HG03571 (cell line): ENCODE measurements around the gene NLRC3.
"Not testable (repeated sequence)": the region's sequence is repeated elsewhere in the genome, so short reads cannot be mapped to it uniquely, and the experiment has no call there.

Experiments used
- ATAC-seq: cut with Tn5 transposase; IDR thresholded peaks from one replicate; pipeline ENCODE4 v1.9.1; 2021; ENCODE audit not compliant: unreplicated experiment

Gene NLRC3

DNA sequence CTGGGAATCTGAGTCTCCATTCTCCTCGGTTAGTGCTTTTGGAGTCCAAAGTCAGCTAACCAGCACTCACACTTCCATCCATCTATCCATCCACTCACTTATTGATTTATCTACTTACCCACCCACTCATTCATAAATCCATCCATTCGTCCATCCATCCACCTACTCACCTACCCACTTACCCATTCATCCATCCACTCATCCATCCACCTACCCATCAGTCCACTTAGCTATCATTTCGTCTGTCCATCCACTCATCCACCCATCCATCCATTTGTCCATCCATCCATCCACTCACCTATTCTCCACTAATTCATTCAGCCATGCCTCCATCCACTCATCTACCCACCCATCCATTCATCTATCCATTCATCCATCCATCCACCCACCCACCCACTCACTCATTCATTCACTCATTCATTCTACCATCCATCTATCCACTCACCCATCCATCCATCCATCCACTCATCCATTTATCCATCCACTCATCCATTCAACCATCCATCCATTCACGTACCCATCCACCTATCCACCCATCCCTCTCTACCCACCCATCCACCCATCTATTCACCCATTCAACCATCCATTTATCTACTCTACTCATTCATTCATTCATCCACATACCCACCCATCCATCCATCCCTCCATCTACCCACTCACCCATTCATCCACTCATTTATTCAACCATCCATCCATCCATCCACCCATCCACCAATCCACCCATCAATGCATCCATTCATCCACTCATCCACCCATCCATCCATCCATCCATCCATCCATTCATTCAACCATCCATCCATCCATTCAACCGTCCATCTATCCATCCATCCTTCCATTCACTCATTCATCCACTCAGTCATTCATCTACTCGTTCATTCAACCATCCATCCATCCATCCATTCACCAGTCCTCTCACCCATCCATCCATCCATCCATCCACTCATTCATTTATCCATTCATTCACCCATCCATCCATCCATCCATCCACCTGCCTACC is 26.1 kb downstream of the NLRC3 start:
- ATAC-seq, result no peak

DNA sequence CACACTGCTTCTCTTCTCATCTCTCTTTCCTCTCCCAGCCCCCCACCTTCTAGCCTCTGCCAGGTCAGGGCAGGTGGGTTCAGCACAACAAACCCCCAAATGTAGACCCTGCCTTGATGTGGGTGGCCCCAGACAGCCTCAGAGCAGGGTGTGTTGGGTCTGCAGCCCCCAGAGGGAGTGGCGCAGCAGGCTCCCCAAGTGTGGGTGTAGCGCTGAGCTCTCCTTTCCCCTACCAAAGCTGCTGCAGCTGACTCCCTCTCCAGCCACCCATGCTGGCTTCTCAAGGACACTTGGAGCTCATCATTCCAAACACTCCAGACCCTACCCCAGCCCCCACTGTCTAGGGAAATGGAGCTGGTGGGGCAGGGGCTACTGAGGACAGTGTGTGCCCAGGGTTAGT is 27.3 kb downstream of the NLRC3 start:
- ATAC-seq, result no peak

DNA sequence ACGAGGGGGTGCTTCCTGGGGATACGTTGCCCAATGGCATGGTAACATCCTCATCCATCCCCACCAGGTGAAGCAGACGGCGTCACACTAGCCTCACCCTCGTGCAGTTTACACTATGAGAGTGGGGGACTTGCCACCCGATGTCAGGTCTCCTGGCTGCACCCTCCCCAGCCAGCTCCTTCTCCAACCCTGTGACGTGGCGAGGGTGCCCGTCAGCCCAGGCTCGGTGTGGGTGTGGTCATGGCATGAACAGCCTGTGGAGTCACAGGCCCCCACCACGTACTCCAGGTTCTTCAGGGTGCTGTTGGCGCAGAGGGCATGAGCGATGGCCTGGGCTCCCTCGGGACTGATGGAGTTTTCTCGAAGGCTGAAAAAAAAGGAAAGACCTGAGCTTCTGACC is 28.3 kb downstream of the NLRC3 start:
- ATAC-seq, result no peak

DNA sequence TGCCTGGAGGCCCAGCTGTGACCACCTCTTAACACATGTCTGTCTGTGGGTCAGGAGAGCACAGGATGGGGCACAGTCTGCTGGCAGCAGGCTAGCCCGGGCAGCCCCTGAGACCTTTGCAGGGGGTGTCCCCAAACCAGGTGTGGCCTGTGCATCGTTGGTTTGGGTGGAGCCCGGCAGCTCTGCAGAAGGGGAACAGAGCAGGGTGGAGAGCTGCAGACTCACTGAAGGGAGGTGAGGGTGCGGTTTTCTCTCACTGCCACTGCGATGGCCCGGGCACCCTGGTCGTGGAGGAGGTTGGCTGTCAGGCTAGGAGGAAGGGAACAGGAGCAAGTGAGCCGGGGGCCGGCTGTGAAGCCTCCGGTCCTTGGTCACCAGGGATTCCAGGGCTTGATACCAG is 28.8 kb downstream of the NLRC3 start:
- no peak for ATAC-seq

DNA sequence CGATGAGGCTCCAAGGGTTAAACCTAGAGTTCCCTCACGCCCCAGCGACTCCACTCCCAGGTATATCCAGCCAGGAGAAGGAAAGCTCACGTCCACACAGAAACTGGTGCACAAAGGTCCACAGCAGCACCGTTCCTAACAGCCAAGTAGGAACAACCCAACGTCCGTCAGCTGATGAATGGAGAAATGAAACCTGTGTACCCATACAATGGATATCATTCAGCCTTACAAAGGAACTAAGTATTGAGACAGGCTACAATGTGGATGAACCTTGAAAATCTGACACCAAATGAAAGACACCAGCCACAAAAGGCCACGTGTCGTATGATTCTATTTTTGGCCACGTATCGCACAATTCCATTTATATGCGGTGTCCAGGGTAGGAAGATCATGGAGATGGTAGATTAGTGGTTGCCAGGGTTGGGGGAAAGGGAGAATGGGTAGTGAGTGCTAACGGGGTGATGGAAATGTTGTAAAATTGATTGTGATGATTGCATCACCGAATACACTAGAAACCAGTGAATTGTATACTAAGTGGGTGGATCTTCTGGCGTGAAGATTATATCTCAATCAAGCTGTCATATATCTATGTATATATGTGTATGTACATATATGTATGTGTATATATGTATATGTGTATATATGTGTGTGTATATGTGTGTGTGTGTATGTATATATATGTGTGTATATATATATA is 30.1 kb downstream of the NLRC3 start:
- no peak for ATAC-seq

DNA sequence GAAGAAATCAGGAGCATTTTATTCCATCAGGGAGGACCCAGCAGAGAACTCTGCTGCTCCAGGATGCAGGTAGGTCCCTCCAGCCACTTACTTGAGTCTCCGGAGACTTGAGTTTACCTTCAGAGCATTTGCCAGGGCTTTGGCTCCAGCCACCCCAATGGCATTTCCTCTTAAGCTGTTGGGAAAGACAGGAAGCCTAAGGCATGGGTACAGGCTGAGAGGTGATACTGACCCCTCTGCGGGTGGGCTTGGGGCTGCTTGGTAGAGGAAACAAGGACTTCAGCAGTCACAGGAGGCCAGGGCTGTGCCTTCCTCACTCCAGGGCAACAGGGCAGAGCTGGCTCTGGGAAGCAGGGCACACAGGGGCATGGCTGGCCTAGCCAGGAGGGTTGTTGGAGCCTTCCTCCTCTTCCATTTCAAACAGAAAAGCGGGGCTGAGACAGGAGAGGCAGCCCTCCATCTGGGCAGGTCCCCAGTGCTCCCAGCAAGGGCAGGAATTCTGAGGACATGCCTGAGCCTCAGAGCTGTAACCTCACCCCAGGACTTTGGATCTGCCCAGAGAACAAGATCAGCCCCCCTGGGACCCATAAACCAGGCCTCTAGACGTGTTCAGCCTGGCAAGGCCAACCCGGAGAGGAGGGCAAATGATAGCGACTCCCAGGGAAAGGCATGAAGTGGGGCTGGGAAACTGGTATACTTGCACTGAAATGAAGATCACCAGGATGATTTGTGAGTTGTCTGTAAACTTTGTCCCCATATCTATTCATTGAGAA is 34.4 kb downstream of the NLRC3 start:
- no peak for ATAC-seq

DNA sequence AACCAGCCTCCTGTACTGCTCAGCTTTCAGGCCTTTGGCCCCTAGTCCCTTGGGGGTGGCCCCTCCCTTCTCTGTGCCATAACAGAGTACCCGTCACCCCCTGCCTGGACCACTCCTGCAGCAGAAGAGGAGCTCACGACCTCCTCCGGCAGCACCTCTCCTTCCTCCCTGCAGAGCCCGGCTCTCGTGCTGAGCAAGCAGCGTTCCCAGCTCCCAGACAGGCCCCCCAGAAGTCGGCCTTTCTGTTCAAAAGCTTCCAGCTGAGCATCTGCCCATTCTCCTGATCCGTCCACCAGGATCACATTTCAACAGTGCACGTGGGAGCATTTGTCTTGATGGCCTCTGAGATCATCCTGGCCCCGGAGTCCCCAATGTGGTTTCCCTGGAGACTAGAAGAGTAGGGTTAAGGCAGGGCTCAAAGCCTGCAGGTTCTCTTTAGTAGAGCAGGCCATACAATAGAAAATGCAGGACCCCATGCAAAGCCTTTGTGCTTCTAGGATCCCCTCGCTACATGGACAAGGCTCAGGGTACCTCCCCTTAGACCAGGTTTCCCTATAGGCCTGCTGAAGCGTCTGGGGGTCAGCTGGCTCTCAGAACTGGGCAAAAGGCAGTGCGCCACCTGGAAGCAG is 35.6 kb downstream of the NLRC3 start:
- no peak for ATAC-seq

DNA sequence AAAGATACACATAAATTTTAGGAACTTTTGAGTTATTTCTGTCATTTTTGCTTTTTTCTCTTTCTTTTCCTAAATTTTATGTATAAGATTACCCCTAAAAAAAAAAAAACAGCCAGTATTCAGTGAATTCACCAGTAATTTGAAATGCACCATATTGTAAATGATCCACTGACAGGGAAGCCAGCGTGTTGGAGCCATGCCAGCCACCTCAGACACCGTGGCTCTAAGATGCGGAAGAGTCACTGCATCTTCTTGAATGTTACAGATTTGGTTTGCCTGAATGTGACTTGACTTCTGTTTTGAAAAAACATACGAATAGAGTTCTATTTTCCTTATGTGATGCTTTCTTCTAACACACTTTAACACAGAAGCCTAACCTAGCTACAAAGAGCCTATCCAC is 39.0 kb downstream of the NLRC3 start:
- ATAC-seq, result no peak

DNA sequence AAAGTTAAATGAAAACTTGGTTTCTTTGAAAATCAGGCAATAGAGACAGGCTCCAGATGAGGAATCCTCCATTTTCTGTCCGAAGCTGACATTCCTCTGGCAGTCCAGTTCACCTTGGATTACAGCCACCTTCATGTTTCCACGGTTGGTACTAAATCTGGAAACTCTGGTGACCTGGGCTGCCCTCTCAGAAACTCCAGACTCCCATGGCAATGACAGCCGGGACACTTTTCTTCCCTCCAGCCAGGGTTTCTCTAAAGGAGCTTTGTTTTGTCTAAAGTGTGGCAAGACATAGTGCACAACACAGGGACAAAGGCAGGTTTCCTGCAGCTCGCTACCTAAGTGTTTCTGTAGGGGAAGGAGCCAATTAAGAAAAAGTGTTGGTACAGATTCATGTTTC is 40.4 kb downstream of the NLRC3 start:
- no peak for ATAC-seq

DNA sequence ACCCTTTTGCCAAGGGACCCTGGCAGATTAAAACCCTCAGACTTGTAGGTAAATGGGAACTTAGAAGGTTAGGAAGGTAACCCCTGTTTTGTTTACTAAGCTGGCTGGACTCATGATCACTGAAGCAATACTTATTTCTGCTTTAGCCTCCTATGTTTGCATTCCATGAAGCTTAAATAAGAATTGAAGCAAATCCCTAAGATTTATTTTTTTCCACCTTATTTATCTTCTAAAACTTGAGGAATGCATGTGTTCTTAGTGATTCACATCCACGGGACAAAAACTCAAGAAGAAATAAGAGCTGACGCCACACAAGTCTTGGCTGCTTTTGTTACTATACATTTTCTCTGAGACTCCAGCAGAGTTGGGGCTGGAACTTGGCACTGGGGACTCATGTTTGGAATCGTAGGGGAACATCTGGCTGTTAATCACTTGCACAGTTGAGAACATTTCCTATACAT is 40.9 kb downstream of the NLRC3 start:
- ATAC-seq, result no peak

DNA sequence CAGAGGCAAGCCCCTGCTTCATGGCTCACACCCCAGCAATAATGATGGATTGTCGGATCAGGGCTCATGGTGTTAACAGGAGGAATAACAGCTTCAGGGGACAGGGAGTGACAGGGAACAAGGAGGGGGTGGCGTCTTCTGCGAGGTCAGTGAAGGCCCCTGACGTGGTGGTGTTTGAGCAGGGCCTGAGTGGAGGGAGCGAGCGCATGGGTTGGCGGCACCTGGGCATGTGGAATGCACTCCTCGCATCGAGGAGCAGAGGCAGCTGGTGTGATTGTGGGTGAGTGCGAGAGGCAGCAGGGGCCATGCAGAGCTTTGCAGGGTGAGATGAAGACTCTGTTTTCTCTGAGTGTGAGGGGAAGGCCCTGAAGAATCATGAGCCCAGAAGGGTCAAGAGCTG is 43.1 kb downstream of the NLRC3 start:
- no peak for ATAC-seq

DNA sequence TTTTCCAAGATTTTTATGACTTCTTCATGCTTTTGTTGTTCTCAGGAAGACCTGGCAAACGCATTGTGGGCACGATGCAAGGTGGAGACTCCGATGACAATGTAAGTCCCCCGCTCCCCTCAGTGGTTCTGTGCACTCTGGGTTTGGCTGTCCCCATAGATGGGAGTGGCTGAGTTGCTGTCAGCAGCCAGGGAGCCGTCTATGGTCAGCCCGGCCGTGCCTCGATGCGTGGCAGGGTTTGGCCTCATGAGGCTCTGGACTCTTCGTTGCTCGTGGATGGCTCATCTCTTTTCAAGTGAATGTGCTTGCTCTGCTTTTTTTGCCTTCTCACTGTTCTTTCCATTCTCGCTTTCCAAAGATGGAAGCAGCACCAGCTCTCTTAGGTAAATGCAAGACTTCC is 44.5 kb downstream of the NLRC3 start:
- ATAC-seq, result no peak

DNA sequence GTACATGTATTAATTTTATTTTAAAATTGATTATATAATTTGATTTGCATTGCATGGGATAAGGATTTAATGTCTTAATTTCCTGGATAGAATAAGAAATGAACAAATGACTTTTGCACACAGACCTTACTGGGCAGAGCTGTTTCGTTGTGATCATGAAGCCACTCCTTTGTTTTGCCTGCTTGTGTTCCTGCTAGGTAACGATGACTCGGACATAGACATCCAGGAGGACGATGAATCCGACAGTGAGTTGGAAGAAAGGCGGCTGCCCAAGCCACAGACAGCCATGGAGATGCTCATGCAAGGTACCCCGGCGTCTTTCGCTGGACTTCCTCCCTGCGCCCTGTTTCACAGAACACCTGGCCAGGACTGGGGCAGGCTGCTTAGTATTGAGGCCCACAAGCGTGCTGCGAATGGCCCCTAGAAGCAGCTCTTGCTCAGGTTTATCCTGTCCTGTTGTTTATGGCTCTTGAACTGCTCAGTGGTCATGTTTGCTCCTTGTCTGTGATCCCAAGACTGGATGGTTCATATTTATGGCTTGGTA is 46.8 kb downstream of the NLRC3 start:
- no peak for ATAC-seq

DNA sequence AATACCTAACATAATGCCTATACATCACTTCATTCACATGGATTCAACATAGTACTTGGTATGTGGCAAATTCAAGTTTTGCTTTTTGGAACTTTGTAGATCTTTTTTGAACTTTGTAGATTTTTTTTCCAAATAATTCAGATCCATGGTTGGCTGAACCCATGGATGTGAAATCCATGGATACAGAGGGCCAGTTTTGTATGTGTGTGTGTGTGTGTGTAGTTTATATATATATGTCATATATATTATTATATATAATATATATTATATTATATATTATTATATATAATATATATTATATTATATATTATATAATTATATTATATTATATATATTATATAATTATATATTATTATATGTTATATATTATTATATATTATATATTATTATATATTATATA is 48.0 kb downstream of the NLRC3 start:
- ATAC-seq, result no peak

DNA sequence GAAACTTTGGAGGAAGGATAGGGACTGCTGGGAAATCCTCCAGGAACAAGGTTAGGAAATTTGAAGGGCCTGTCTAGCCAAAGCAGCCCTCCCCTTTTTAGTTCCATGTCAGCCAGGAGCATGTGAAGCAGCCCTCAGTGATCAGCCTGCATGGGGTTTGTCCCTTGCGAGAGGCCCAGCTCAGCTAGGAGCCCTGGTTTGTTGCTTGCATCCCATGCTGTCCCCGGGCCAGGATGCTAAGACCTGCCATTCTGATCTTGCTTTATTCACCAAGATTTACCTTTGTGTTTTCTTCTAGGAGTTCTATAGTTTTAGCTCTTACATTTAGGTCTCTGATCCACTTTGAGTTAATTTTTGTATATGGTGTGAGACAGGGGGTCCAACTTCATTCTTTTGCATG is 48.8 kb downstream of the NLRC3 start:
- no peak for ATAC-seq

DNA sequence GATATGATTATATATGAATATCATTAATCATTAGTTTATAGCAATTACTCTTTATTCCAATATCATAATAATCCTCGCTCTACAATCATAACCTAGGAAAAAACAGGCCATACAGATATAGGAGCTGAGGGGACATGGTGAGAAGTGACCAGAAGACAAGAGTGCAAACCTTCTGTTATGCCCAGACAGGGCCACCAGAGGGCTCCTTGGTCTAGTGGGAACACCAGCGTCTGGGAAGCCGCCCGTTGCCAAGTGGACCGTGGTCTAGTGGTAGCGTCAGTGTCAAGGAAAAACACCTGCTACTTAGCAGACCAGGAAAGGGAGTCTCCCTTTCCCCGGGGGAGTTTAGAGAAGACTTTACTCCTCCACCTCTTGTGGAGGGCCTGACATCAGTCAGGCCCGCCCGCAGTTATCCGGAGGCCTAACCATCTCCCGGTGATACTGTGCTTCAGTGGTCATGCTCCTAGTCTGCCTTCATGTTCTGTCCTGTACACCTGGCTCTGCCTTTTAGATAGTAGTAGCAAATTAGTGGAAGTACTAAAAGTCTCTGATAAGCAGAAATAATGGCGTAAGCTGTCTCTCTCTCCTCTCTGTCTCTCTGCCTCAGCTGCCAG is 49.9 kb downstream of the NLRC3 start:
- not testable (repeated sequence) for ATAC-seq

DNA sequence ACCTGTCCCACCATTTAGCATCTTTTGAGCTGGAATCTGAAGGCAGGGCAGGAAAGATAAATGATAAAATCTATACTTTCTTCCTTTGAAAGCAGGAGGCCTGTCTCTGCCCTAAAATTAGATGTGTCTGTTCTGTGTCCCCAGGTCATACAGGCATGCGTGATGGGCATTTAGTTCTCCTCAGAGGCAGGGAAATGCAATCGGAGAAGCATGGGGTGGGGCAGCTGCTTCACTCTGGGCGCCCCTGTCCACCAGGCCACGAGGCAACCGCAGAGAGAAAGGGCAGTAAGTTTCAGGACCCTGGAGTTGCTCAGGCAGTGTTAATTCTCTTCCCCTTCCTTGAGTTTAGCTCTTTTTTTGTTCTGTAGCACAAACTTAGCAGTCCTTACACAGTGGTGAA is 51.3 kb downstream of the NLRC3 start:
- no peak for ATAC-seq

DNA sequence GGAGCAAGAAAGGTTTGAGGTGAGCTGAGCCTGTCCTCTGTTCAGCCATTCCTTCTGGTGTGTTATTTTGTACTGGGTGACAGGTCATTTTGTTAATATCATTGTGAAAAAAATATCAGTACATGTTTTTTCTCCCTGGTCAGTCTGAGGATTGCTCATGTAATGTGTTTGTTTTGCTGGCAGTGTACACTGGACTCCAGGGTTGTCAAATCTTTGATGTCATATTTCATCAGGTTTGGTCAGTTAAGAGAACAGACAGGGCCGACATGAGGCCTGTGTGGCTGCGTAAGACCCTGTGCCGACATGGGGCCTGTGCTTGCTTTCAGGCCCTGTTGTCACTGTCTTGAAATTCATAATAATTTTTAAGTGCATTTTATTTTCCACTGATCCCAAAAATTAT is 53.9 kb downstream of the NLRC3 start:
- ATAC-seq, result no peak

DNA sequence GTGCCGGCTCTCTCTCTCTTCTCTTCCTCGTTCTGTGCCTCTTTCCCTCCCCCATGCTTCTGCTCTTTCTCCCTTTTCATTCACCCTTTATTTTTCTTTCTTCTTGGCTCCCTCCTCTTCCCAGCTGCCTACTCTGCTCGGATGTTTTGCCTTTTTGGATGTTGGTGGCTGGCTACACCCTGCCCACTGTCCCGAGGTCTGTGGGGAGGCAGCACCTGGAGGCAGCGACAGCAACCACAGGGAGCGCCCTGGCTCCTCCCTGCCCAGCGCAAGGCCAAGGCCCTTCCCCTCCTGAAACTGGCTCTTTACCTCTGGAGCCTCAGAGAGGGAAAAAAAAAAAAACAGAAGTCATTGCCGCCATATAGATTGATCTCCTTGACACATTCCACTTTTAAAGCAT is 56.4 kb downstream of the NLRC3 start:
- no peak for ATAC-seq

DNA sequence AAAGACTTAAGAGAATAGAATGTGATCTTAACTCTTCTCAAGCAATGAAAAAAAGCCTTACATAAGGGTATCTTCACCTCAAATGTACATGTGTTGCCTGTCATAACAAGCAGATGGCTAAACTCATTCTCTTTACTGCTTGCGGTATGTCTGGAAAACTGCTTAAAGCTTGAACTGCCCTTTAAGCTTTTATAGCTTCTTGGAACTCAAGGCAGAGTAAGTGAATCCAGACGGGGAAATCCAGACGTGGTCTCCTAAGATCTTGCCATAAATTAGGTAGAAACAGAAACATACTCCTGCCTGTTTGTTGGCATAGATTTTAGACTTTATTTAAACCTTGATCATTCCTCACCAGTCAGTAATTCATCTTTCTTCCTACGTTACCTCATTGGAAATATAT is 56.8 kb downstream of the NLRC3 start:
- ATAC-seq, result no peak
